ENCODE results near the gene UQCC3.
"Not testable (repeated sequence)": the region's sequence is repeated elsewhere in the genome, so short reads cannot be mapped to it uniquely, and the experiment has no call there.

The UQCC3 gene

DNA sequence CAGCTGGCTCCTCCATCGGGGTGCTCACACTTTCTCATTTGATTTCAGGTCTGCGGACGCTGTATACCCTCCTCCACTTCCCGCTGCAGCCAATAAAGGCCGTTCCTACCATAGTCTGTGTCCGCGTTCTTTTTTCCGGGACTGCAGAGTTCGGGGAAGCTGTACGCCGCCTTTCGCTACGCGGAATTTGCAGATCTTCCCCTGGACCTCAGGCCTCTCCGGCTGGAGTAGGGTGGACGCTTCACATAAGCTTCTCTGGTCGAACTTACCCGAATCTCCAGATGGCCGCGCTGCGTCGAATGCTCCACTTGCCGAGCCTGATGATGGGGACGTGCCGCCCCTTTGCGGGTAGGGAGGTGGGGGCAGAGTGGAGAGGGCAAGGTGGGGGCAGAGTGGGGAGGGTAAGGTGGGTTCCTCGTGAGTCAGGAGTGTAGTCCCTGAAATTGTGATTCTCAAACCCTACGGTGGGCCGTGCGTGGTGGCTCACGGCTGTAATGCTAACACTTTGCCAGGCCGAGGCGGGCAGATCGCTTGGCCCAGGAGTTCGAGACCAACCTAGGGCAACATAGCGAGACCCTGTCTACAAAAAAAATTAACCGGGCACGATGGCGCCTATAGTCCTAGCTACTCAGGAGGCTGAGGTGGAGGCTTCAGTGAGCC is 5.7 kb upstream of the UQCC3 start:
- DNase-seq (ENCODE audit: low read depth, low spot score): peak; percentile 30

- DNase-seq (ENCODE audit: low read depth, low spot score): no peak
Measured at GRCh38 chr11:62666259-62666926, 5.1 kb upstream of the UQCC3 start.

DNA sequence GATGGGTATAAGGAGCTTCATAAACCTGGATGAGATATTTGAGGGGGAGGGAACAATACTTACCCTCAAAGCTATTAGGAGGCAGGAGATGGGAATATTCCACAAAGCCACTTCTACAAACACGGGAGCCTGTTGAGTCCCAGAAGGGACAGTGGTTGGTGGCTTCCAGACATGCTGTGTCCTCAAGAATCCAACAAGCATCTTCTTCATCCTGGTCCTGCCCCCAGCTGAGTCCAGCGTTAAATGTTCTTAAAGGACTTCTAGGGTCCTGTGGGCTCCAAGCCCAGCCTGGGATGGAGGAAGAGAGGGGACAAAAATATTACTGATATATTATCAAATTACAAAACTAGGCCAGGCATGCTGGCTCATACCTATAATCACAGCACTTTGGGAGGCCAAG is 4.0 kb upstream of the UQCC3 start:
- no peak for DNase-seq (ENCODE audit: low read depth, low spot score)

DNA sequence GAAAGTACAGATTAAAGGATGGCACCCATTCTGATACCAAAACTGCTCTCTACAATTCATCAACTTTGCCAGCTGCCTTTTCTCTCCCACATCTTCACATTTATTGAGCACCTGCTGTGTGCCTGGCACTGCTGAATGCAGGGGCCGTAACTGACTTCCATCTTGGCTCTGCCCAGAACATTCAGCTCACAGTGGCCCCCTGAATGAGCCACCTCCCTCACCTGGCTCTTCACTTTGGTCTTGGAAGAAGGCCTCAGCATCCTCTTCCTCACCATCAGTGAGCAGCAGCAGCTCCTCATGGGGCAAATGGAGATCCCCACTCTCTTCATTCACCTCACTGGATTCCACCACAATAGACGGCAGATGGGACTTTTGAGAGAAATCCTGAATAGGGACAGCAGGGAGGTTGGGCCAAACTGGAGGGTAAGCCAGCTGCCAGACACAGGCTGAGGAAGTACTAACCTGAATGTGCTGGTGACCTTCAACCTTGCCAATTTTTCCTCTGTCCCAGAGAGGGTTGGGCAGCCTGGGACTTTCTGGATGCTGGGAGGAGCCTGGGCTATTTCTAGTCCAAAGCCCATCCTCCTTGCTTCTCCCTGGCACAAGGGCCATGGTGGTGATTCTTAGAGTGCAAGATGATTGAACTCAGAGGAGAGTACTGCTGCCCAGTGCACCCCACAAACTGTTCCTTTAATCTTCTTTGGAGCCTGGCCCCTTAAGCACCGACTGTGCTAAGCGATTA is 1.9 kb upstream of the UQCC3 start:
- DNase-seq (ENCODE audit: low read depth, low spot score): no peak

GRCh38 chr11:62671236-62671607 is 251 bp upstream of the UQCC3 start:
- no peak for DNase-seq (ENCODE audit: low read depth, low spot score)

DNA sequence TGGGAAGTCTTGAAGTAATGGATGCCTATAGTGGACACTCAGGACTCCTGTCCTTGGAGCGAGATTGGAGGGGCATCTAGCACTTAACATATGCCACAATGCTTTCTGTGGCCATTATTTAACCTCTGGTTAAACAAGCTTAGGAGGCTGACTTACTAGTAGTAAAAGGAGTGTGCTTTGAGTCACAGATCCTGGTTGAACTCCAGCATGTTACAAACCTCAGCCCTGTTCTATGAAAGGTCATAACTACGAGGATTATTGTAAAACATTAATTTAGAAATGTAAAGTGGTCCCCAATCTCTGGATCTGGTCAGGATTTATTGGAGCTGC is 1.7 kb downstream of the UQCC3 start:
- DNase-seq (ENCODE audit: low read depth, low spot score): no peak

- not testable (repeated sequence) for DNase-seq (ENCODE audit: low read depth, low spot score)
Measured at GRCh38 chr11:62675415-62675814, 3.9 kb downstream of the UQCC3 start.

GRCh38 chr11:62676698-62677097 is 5.2 kb downstream of the UQCC3 start:
- DNase-seq (ENCODE audit: low read depth, low spot score): no peak

GRCh38 chr11:62677156-62677555 is 5.7 kb downstream of the UQCC3 start:
- no peak for DNase-seq (ENCODE audit: low read depth, low spot score)

DNA sequence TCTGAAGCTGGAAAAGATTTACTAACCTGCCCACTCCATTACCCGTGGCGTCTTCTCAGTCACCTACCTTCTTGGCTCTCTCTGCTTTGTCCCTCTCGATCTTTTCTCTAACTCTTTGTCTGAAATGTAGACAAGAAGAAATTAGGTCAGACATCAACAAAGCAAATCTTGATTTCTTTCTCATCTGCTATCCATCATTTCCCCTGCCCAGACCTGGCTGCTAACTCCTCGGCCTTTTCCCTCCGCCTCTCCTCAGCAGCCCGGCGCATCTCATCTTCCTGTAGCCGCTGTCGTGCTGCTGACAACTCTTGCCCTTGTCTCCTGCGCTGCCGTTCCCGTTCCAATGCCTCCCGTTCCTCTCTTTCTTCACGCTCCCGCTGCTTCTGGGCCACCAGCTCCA is 6.2 kb downstream of the UQCC3 start:
- no peak for DNase-seq (ENCODE audit: low read depth, low spot score)

DNA sequence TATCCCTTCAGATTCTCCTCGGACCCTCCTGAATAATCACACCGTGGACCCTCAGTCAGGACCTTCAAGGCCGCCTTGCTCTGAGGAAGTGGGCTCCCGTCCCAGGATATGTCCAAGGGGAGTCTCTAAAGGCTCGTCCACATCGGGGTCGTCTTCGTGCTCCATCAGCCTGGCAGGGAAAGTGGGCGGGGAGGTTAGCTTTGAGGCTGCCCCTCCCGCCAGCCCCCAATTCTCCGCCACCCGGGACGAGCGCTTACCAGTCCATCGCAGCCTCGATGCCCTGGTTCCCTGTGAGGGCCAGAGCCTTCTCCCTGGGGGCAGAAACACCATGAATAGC is 6.9 kb downstream of the UQCC3 start:
- no peak for DNase-seq (ENCODE audit: low read depth, low spot score)

DNA sequence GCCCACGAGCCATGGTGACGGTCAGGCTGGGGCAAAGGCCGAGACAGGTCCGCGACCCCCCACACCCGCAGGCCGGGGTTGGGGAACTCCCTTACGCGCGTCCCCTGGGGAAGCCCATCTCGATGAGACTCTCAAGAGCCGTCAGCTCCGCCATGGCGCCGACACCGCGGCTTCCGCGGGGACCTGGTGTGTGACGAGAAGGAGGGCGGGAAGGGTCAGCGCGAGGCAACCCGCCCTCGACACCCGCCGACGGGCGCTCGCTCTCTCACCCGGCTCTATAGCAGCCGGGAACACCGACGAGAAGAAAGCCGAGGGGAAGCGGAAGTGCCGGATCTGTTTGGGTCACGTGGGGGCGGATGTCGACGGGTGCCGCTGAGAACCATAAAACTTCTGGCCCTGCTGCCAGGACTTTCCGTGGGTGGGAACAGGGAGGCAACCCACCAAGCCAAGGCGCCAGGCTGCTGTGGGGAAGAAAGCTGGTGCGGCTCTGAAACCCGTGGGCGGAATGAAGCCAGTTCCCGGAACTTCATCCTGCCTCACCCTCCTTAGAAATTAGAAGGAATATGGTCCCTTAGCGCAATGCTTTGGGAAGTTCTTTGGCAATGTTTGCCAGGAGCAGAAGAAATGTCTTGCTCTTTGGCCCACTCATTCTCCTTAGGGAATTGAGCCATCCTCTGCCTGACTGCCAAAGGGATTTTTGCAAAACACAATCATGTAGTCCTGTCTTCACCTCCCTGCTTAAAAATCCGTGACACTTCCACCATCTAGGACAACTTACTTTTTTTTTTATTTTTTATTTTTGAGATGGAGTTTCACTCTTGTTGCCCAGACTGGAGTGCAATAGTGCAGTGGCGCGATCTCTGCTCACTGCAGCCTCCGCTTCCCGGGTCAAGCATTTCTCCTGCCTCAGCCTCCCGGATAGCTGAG is 7.6 kb downstream of the UQCC3 start, which contains the start of gene UBXN1:
TSS of gene UBXN1 (minus strand) at position 304 of the 927 bp plus-strand sequence. CDS start at position 154, 150 bp downstream.
- DNase-seq (ENCODE audit: low read depth, low spot score): peak; percentile 69

GRCh38 chr11:62680825-62681240 is 9.4 kb downstream of the UQCC3 start:
- DNase-seq (ENCODE audit: low read depth, low spot score): no peak

DNA sequence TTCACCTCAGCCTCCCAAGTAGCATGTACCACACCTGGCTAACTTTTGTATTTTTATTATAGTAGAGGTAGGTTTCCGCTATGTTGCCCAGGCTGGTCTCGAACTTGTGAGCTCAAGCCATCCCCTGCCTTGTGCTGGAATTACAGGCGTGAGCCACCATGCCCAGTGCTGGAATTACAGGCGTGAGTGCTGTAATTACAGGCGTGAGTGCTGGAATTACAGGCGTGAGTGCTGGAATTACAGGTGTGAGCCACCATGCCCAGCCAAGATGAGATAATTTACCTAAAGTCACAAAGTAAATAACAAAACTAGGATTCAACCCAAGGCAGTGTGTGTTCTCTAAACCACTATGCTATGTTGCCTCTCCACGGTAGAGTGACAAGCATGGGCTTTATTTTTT is 11.0 kb downstream of the UQCC3 start:
- DNase-seq (ENCODE audit: low read depth, low spot score): no peak

DNA sequence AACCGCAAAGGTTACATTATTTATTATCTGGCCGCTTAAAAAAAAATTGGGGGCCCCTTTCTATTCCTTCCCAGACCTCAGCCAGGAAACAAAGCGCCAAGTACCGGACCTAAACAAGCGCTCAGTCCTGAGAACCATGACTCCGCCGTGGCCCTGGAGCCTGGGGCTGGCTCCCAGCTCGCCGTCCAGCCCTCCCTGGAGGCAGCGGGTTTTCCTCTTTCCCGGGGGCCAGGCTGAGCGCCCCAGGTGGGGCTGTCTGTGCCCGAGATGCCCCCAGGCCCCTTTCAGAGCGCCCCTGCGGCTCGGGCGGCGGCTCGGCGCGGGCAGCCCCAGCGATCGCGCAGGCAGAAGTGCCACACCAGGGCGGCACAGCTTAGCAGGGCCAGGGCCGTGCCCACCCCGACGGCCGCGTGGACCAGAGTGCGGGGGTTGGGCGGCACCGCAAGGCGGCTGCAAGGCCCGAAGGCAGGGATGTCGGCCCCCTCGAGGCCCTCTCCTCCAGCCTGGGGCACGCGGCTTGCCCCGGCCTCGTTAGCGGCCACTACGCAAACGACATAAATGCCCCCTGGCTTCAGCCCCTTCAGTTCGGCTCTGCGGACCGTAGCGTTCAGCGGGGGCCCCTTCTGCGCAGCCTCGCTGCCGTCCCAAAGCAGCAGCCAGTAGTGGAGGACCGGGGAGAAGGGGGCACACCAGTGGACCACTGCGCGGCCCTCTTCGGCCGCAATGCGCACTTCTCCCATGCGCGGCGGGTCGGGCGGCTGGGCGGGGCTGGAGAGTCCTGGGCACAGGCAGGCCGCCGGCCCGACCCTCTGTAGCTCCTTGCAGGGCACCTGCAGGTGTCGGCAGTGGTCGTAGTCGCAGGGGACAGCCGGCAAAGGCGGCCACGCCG is 16.3 kb downstream of the UQCC3 start:
- DNase-seq (ENCODE audit: low read depth, low spot score): no peak

DNA sequence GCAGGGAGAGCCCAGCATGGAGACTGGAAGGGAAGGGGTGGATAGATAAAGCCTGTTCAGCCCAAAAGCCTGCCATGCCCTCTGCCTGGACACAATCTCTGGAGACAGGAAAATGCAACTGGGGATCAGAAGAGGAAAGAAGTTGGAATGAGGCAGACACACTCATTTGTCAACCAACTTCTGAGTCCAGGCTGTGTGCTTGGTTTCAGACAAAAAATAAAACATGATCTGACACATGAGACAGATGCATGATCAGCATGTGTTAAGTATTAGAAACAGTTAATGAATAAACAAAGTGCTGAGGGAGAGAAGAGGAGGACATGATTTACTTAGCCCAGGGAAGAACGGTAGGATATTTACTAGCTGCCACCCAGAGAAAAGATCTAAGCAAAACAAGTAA is 17.0 kb downstream of the UQCC3 start:
- DNase-seq (ENCODE audit: low read depth, low spot score): no peak

DNA sequence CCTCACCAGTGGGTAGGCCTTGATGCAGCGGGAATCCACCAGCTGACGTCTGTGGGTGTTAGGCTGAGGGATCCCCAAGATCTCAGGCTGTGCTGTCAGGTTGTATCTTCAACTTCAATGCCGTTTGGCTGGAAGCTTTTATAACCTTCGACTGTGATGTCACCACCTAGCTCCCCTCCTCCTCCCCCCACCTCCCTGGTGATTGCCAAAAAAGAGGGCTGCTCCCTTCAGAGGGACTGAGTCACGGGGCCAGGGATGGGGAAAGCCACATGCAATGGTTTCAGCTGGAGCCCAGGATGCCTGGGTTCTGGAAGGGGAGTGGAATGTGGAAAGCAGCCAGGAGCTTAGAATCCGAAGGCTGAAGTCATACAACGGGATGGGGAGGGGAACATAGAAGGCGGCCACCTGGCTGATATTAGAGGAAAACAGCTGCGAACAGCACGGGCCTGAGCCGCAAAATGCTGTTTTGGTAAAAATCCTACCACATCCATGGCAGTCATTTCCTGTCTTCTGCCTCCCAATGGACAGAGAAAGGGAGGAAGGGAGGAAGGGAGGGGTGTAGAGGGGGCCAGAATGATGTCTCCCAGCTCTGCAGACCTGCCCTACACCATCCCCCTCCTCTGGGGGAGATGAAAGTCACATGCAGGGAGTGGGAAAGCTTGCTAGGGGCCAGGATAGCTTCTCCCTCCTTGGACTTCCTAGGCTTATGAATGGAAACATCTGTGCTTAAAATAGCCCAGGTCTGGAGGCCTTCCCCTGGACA is 18.1 kb downstream of the UQCC3 start, which contains the start of gene LRRN4CL:
TSS of gene LRRN4CL (minus strand) at position 110 of the 763 bp plus-strand sequence. CDS start 1,022 bp downstream, outside the sequence.
- DNase-seq (ENCODE audit: low read depth, low spot score): no peak

DNA sequence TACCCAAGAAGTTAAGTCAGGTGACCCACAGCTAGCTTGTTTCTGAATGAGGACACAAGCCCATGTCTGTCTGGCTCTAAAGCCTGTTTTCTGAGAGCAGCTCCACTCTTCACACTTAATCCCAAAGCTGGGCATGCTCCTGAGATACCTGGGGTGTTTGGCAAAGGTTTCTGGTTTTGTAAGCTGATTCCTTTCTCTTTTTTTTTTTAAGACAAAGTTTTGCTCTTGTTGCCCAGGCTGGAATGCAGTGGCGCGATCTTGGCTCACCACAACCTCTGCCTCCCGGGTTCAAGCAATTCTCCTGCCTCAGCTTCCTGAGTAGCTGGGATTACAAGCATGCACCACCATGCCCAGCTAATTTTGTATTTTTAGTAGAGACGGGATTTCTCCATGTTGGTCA is 22.2 kb downstream of the UQCC3 start:
- not testable (repeated sequence) for DNase-seq (ENCODE audit: low read depth, low spot score)

DNA sequence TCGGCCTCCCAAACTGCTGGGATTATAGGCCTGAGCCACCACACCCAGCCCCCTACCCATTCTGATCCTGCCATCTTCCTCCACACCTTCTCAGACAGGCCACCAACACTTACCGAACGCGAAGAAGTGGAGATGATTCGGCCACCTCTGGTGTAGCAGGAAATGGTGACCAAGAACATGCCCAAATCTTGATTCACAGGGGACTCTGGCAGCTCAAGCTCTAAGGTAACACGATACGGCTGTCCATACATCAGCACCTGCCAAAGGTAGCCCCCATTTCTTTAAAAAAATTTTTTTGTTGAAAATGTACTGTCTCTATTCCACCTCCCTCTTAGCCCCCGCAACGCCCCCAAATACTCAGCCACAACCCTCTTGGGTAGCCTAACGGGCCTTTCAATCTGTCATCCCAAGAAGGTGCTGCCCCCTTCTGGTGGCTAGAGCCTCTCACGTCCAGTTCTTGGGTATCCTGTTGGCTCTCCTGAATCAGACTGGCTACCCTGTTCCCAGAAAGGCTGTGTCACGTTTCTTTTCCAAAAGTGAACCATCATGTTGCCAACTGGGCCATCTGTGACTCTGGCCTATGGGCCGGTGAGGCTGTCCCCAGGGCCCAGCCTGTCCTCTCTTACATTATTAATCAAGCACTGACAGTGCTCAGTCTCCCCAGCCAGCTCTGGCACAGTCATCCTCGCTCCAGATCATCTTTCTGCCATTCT is 23.1 kb downstream of the UQCC3 start:
- DNase-seq (ENCODE audit: low read depth, low spot score): peak; percentile 63
